Measurements from ENCODE around the gene ANKRD24.
"Not testable (repeated sequence)": the region's sequence is repeated elsewhere in the genome, so short reads cannot be mapped to it uniquely, and the experiment has no call there.

The ANKRD24 gene

DNA sequence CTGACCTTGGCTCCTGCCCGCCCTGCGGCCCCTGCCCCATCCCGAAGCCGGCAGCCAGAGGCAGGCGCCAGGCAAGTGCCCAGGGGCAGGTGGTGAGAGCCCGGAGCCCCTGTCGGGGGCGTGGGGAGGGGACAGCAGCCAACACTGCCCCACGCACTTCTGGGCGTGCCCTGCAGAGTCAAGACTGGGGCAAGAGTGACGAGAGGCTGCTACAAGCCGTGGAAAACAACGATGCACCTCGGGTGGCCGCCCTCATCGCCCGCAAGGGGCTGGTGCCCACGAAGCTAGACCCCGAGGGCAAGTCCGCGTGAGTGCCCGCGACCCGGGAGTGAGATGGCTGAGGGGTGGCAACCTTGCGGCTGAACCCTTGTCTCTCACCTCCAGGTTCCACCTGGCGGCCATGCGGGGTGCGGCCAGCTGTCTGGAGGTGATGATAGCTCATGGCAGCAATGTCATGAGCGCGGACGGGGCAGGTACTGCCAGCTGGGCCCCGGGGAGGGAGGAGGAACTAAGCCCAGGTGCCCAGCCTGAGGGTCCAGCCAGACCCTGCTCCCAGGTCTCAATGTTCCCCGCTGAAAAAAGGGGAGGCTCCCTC is 17.3 kb downstream of the ANKRD24 start:
- no peak for DNase-seq

DNA sequence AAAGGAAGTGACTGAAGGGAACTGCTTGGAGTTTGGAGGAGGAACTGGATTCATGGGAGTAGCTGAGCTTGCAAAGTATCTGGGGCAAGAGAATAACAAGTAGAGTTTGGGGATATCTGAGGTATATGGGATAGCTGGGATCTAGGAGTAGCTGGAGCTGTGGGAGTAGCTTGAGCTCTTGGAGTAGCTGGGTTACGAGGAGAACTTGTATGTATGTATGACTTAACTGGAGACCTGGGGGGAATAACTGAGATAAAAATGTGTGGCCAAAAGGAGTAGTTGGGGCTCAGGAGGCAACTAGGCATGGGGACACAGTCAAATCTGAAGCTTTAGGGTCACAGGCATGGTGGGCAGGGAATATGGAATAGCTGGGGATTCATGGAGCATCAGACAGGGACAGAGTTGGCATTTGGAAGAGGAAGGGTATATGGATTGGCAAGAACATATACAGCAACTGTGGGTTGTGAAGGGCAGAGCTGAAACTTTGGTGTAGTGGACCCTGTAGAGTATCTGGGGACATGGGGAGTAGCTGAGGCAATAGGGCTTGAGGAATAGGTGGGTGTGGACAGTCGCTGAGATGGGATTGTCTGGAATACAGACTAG is 18.6 kb downstream of the ANKRD24 start:
- no peak for DNase-seq

- no peak for DNase-seq
These were observed 19.3 kb downstream of the ANKRD24 start for GRCh38 chr19:4201798-4202197.

DNA sequence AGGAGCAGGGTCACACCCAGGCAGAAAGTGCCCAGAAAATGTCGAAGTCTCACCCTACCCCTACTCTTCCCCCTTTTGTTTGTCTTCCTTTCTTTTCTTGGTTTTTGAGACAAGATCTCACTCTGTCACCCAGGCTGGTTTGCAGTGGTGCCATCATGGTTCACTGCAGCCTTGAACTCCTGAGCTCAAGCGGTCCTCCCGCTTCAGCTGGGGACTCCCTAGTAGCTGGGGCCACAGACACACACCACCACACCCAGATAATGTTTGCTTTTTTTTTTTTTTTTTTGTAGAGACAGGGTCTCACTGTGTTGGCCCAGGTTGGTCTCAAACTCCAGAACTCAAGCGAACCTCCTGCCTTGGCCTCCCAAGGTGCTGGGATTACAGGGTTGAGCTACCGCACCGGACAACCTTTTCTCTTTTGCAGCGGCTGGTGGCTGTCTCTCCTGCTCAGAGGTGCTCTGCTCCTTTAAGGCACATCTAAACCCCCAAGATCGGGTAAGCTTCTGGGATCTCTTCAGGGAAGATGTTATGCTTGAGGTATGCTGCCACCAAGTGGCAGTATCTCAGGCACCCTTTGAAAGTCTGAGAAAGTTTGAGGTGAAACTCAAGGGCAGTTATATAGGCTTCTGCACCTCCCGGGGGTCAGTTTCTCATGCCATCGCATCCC is 24.5 kb downstream of the ANKRD24 start:
- no peak for DNase-seq

DNA sequence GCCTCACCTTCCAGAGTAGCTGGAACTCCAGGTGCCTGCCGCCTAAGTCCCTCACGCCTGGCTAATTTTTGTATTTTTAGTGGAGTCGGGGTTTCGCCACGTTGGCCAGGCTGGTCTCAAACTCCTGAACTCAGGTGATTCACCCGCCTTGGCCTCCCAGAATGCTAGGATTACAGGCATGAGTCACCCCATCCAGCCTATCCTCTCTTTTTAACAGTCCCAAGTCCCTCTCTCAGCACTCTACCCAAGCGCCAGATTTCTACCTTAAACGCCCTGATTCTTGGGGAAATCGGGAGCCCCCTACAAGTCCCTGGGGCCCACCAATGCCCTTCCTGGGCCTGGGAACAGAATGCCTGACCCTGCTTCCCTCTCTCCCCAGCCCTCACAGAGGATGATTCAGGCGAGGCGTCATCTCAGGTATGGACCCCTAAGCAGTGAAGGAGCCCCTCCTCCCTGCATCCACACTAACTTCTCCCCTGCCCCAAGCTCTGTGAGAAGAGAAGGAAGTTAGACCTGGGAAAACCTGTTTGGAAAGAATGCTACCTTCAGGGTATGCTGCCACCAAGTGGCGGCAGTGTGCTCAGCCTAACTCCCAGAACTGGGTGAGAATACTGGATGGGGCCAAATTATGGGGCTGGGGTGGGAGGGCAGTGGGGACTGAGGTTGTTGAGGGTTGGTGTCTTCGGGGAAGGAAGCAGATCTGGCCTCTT is 26.1 kb downstream of the ANKRD24 start:
- DNase-seq: no peak

- DNase-seq: no peak
These were observed 27.8 kb downstream of the ANKRD24 start for GRCh38 chr19:4210166-4210731.

DNA sequence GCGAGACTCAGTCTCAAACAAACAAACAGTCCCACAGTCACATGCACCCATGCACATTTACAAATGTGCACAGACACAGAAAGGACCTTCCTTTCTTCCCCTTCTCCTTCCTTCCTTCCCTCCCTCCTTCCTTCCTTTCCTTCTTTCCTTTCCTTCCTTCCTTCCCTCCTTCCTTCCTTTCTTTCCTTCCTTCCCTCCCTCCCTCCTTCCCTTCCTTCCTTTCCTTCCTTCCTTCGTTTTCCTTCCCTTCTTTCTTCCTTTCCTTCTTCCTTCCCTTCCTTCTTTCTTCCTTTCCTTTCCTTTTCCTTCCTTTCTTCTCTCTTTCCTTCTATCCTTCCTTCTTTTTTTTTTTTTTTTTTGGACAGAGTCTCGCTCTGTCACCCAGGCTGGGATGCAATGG is 30.6 kb downstream of the ANKRD24 start:
- no peak for DNase-seq

- no peak for DNase-seq
These were observed 33.3 kb downstream of the ANKRD24 start for GRCh38 chr19:4215807-4216206.

GRCh38 chr19:4216846-4217245 is 34.4 kb downstream of the ANKRD24 start:
- no peak for DNase-seq

GRCh38 chr19:4217429-4218264 is 35.2 kb downstream of the ANKRD24 start:
- DNase-seq: no peak

- not testable (repeated sequence) for DNase-seq
These were observed 36.0 kb downstream of the ANKRD24 start for GRCh38 chr19:4218523-4218922.

- no peak for DNase-seq
These were observed 37.7 kb downstream of the ANKRD24 start for GRCh38 chr19:4220188-4220587.

GRCh38 chr19:4224470-4224869 is 42.0 kb downstream of the ANKRD24 start:
- no peak for DNase-seq

- DNase-seq: no peak
These were observed 43.4 kb downstream of the ANKRD24 start for GRCh38 chr19:4225885-4226284.

DNA sequence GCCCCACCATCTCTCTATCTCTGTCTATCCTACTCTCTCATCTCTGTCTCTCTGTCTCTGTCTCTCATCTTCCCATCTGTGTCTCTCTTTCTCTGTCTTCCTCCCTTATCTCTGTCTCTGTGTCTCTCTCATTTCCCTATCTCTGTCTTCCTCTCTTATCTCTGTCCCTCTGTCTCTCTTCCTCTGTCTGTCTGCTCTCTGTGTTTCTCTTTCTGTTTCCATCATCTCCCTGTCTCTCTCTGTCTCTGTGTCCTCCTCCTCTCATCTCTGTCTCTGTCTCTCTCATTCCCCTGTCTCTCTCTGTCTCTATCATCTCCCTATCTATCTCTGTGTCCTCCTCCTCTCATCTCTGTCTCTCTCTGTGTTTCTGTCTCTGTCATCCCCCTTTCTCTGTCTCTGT is 45.3 kb downstream of the ANKRD24 start:
- DNase-seq: no peak

DNA sequence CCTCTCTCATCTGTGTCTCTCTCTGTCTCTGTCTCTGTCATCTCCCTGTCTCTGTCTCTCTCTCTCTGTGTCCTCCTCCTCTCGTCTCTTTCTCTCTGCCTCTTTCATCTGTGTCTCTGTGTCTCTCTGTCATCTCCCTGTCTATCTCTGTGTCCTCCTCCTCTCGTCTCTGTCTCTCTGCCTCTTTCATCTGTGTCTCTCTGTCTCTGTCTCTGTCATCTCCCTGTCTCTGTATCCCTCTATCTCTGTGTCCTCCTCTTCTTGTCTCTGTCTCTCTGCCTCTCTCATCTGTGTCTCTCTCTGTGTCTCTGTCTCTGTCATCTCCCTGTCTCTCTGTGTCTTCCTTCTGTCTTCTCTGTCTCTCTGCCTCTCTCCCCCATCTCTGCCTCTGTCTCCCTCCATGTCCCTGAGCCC is 46.3 kb downstream of the ANKRD24 start:
- DNase-seq: no peak

- peak; percentile 62 to 70 for DNase-seq
These were observed 46.9 kb downstream of the ANKRD24 start, which contains the start of gene EBI3 for GRCh38 chr19:4229179-4229931. Gene EBI3, plus strand, starts transcription at chr19:4229523. Its CDS starts 28 bp downstream, at chr19:4229551.

DNA sequence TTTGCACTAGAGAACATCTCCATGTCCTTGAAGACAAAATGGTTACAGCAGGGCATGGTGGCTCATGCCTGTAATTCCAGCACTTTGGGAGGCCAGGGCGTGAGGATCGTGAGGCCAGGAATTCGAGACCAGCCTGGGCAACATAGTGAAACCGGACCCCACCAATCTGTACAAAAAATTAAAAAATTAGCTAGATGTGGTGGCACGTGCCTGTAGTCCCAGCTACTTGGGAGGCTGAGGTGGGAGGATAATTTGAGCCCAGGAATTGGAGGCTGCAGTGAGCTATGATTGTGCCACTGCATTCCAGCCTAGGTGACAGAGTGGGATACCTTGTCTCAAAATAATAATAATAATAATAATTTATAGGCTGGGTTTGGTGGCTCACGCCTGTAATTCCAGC is 47.7 kb downstream of the ANKRD24 start:
- DNase-seq: not testable (repeated sequence)

- DNase-seq: not testable (repeated sequence)
These were observed 49.0 kb downstream of the ANKRD24 start for GRCh38 chr19:4231521-4231920.

DNA sequence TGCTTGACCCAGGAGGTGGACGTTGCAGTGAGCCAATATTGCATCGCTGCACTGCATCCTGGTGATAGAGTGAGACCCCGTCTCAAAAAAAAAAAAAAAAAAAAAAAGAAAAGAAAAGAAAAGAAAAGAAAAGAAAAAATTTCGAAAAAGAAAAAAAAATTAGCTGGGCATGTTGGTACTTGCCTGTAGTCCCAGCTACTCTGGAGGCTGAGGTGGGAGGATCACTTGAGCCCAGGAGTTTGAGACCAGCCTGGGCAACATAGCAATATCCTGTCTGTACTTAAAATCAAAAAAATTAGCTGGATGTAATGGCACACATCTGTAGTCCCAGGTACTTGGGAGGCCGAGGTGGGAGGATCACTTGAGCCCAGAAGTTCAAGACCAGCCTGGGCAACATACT is 49.6 kb downstream of the ANKRD24 start:
- DNase-seq: not testable (repeated sequence)

DNA sequence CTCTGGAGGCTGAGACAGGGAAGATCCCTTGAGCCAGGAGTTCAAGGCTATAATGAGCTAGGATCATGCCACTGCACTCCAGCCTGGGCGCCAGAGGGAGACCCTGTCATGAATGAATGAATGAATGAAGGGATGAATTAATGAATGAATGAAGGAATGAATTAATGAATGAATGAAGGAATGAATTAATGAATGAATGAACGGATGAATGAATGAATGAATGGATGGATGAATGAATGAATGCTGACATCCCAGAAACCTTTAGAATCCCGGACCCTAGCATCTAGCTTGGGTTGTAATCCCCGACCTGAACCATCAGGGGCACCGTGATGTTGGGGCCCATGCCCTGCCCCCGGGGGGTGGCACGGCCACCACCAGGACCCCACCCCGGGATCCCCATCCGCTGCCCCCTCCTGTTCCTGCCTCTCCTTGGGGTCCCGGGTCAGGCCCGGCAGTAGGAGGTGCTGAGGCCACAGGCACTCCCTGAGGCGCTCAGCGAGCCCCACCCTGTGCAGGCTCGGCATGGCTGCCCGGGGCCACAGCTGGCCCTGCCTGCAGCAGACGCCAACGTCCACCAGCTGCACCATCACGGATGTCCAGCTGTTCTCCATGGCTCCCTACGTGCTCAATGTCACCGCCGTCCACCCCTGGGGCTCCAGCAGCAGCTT is 50.3 kb downstream of the ANKRD24 start:
- no peak for DNase-seq
